Measurements from ENCODE around the gene ADSL. TPM values are rescaled to one million over a fixed set of nuclear protein-coding genes. Genes with fewer than 3 reads are reported as not detected.
A peak's percentile ranks its signal among the peaks of the same experiment; 100 is the strongest.

Gene ADSL
- total RNA-seq, 1 donor from 2014 or later = 31.3 TPM

- Histone ChIP-seq H3K4me3 (no peak overlapping the region), H3K27ac (no peak overlapping the region), H3K36me3 (no peaks in the 10 kb centered on the region), H3K9me3 (no peaks in the 10 kb centered on the region), H3K4me1 (no peaks in the 10 kb centered on the region), H3K27me3 (no peaks in the 10 kb centered on the region)
- DNase-seq (ENCODE audit: low spot score in 2 of 2) = no peak
- no peak for TF ChIP-seq CTCF (IDR thresholded peaks at IDR 0.05)
- intact Hi-C loops (cut with DNase I) = no loop called here
Observed at GRCh38 chr22:40394607-40395006, 48.3 kb downstream of the ADSL start.

- H3K27me3 ChIP-seq = no peaks in the 10 kb centered on the region
- TF ChIP-seq CTCF (IDR thresholded peaks at IDR 0.05) = no peak
- intact Hi-C loops (cut with DNase I) = no loop called here
Observed at GRCh38 chr22:40395607-40396006, 49.3 kb downstream of the ADSL start.

GRCh38 chr22:40396882-40397281 lies 50.6 kb downstream of the ADSL start:
- Histone ChIP-seq H3K27ac (no peak overlapping the region), H3K9me3 (no peaks in the 10 kb centered on the region), H3K36me3 (peaks cover 6 to 11% of the 10 kb centered on the region in 2 donors), H3K4me1 (no peaks in the 10 kb centered on the region), H3K4me3 (no peak overlapping the region), H3K27me3 (no peaks in the 10 kb centered on the region)
- peak in 1 of 2 donors; percentile 59 for DNase-seq (ENCODE audit: low spot score in 2 of 2)
- intact Hi-C loops (cut with DNase I) = no loop called here
- no peak for TF ChIP-seq CTCF (IDR thresholded peaks at IDR 0.05)

More at GRCh38 chr22:40395607-40396006, 49.3 kb downstream of the ADSL start:
- no peaks in the 10 kb centered on the region for H3K4me1 ChIP-seq
- DNase-seq (ENCODE audit: low spot score in 2 of 2) = no peak
- no peak overlapping the region for H3K4me3 ChIP-seq
- no peak overlapping the region for H3K27ac ChIP-seq
- no peaks in the 10 kb centered on the region for H3K9me3 ChIP-seq
- H3K36me3 ChIP-seq = no peaks in the 10 kb centered on the region

GRCh38 chr22:40397396-40397795 lies 51.1 kb downstream of the ADSL start:
- Histone ChIP-seq H3K9me3 (no peaks in the 10 kb centered on the region), H3K4me3 (no peak overlapping the region), H3K27me3 (no peaks in the 10 kb centered on the region), H3K4me1 (no peaks in the 10 kb centered on the region), H3K36me3 (peaks cover 9 to 16% of the 10 kb centered on the region in 2 donors), H3K27ac (peak overlapping the region in 1 of 2 donors; percentile 22)
- DNase-seq (ENCODE audit: low spot score in 2 of 2) = peak in 1 of 2 donors; percentile 34
- intact Hi-C loops (cut with DNase I) = no loop called here
- TF ChIP-seq CTCF (IDR thresholded peaks at IDR 0.05) = no peak

- H3K4me1 ChIP-seq = no peaks in the 10 kb centered on the region
- no peak for TF ChIP-seq CTCF (IDR thresholded peaks at IDR 0.05)
- H3K4me3 ChIP-seq = no peak overlapping the region
- H3K9me3 ChIP-seq = no peaks in the 10 kb centered on the region
- intact Hi-C loops (cut with DNase I) = no loop called here
- no peak overlapping the region for H3K27ac ChIP-seq
- H3K27me3 ChIP-seq = no peaks in the 10 kb centered on the region
- H3K36me3 ChIP-seq = peaks cover 13 to 36% of the 10 kb centered on the region in 2 donors
- DNase-seq (ENCODE audit: low spot score in 2 of 2) = peak in 1 of 2 donors; percentile 55
Observed at GRCh38 chr22:40399621-40400020, 53.3 kb downstream of the ADSL start.

GRCh38 chr22:40400159-40400558 lies 53.9 kb downstream of the ADSL start:
- Histone ChIP-seq H3K9me3 (no peaks in the 10 kb centered on the region), H3K27ac (no peak overlapping the region), H3K4me3 (no peak overlapping the region), H3K27me3 (no peaks in the 10 kb centered on the region), H3K36me3 (peaks cover 19 to 40% of the 10 kb centered on the region in 2 donors), H3K4me1 (no peaks in the 10 kb centered on the region)
- TF ChIP-seq CTCF (IDR thresholded peaks at IDR 0.05) = no peak
- intact Hi-C loops (cut with DNase I) = no loop called here
- DNase-seq (ENCODE audit: low spot score in 2 of 2) = peak in 1 of 2 donors; percentile 65

All from ascending aorta (tissue), 2 donors.